SK-N-SH (cell line): ENCODE measurements around the gene IFIT5.

Source experiments
- EP300 ChIP-seq, 2 experiments: IDR thresholded peaks; 2 replicates each; pipeline versions ENCODE4 v1.4.0 to v1.6.1; 2012; ENCODE audit warnings: borderline replicate concordance in 1 of 2, low read depth in 1 of 2, low read length in 1 of 2
- EZH2phosphoT487 ChIP-seq: fragments of 200-600 bp; sonication (generic); IDR thresholded peaks from 2 replicates; pipeline ENCODE4 v1.6.1; 2017; ENCODE audit warnings: low read depth, mixed run types, mild to moderate bottlenecking, antibody characterized with exemption, moderate library complexity, borderline replicate concordance
- FOXM1 ChIP-seq: IDR thresholded peaks from 2 replicates; pipeline ENCODE4 v1.4.0; 2012; ENCODE audit warnings: low read depth, mild to moderate bottlenecking
- MEF2A ChIP-seq: IDR thresholded peaks from 2 replicates; pipeline ENCODE4 v1.4.0; 2012; ENCODE audit warnings: low read depth, borderline replicate concordance
- POLR2AphosphoS5 ChIP-seq: IDR thresholded peaks from 2 replicates; pipeline ENCODE4 v1.6.1; 2012; ENCODE audit warnings: low read depth, low read length
- RFX5 ChIP-seq: IDR thresholded peaks from 2 replicates; pipeline ENCODE4 v1.6.1; 2012; ENCODE audit warnings: mild to moderate bottlenecking, improper control_type of control experiment, low read length
- TF ChIP-seq, protein P1 (sequence below): fragments of 200-600 bp; sonication (generic); IDR thresholded peaks from 2 replicates; pipeline ENCODE4 v1.6.1; 2017; ENCODE audit warnings: antibody characterized with exemption, mild to moderate bottlenecking, moderate library complexity
- TF ChIP-seq, protein P2 (sequence below): IDR thresholded peaks from 2 replicates; pipeline ENCODE4 v1.4.0; 2012; ENCODE audit warnings: low read depth
- TF ChIP-seq, protein P3 (sequence below): IDR thresholded peaks from 2 replicates; pipeline ENCODE4 v1.4.0; 2012; ENCODE audit warnings: low read depth, borderline replicate concordance
- TF ChIP-seq, protein P4 (sequence below): fragments of 150-350 bp; IDR thresholded peaks from 2 replicates; pipeline ENCODE4 v1.6.1; 2016; ENCODE audit warnings: mild to moderate bottlenecking, low read depth, low read length

DNA sequence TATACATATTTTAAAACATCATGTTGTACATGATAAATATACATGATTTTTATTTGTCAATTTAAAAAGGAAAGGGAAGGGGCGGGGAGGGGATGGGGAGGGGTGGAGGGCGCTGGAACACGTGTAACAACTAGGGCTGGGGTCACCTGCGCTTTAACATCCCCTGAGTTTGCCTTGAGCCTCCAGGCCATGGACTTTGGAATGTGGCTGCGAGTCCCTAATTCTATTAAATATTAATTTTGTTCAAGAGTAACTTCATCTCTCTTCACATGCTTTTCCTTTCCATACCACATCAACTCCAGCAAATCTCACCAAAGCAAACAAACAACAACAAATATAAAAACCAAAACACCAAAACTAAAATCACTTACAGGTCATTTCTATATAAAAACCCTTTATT, 10.6 kb downstream of the IFIT5 start:
- TF ChIP-seq, protein P1, sequence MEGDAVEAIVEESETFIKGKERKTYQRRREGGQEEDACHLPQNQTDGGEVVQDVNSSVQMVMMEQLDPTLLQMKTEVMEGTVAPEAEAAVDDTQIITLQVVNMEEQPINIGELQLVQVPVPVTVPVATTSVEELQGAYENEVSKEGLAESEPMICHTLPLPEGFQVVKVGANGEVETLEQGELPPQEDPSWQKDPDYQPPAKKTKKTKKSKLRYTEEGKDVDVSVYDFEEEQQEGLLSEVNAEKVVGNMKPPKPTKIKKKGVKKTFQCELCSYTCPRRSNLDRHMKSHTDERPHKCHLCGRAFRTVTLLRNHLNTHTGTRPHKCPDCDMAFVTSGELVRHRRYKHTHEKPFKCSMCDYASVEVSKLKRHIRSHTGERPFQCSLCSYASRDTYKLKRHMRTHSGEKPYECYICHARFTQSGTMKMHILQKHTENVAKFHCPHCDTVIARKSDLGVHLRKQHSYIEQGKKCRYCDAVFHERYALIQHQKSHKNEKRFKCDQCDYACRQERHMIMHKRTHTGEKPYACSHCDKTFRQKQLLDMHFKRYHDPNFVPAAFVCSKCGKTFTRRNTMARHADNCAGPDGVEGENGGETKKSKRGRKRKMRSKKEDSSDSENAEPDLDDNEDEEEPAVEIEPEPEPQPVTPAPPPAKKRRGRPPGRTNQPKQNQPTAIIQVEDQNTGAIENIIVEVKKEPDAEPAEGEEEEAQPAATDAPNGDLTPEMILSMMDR, result no peak
- TF ChIP-seq FOXM1 (no peak), EP300 (IDR thresholded peaks at IDR 0.05; ENCODE audit: borderline replicate concordance in 1 of 2, low read depth in 1 of 2, low read length in 1 of 2) (no peak), MEF2A (no peak), RFX5 (no peak), EZH2phosphoT487 (no peak), POLR2AphosphoS5 (no peak)
- TF ChIP-seq, protein P2, sequence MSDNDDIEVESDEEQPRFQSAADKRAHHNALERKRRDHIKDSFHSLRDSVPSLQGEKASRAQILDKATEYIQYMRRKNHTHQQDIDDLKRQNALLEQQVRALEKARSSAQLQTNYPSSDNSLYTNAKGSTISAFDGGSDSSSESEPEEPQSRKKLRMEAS, result no peak
- TF ChIP-seq, protein P3, sequence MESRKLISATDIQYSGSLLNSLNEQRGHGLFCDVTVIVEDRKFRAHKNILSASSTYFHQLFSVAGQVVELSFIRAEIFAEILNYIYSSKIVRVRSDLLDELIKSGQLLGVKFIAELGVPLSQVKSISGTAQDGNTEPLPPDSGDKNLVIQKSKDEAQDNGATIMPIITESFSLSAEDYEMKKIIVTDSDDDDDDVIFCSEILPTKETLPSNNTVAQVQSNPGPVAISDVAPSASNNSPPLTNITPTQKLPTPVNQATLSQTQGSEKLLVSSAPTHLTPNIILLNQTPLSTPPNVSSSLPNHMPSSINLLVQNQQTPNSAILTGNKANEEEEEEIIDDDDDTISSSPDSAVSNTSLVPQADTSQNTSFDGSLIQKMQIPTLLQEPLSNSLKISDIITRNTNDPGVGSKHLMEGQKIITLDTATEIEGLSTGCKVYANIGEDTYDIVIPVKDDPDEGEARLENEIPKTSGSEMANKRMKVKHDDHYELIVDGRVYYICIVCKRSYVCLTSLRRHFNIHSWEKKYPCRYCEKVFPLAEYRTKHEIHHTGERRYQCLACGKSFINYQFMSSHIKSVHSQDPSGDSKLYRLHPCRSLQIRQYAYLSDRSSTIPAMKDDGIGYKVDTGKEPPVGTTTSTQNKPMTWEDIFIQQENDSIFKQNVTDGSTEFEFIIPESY, result no peak
- TF ChIP-seq, protein P4, sequence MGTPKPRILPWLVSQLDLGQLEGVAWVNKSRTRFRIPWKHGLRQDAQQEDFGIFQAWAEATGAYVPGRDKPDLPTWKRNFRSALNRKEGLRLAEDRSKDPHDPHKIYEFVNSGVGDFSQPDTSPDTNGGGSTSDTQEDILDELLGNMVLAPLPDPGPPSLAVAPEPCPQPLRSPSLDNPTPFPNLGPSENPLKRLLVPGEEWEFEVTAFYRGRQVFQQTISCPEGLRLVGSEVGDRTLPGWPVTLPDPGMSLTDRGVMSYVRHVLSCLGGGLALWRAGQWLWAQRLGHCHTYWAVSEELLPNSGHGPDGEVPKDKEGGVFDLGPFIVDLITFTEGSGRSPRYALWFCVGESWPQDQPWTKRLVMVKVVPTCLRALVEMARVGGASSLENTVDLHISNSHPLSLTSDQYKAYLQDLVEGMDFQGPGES, result no peak
